ENCODE measurements around the gene PYGB. TPM values are rescaled to one million over a fixed set of nuclear protein-coding genes. Genes with fewer than 3 reads are reported as not detected.
"Not testable (repeated sequence)": the region's sequence is repeated elsewhere in the genome, so short reads cannot be mapped to it uniquely, and the experiment has no call there.

The PYGB gene
- total RNA-seq, 2 donors from 2014 or later, result 43.7 to 48.3 TPM

DNA sequence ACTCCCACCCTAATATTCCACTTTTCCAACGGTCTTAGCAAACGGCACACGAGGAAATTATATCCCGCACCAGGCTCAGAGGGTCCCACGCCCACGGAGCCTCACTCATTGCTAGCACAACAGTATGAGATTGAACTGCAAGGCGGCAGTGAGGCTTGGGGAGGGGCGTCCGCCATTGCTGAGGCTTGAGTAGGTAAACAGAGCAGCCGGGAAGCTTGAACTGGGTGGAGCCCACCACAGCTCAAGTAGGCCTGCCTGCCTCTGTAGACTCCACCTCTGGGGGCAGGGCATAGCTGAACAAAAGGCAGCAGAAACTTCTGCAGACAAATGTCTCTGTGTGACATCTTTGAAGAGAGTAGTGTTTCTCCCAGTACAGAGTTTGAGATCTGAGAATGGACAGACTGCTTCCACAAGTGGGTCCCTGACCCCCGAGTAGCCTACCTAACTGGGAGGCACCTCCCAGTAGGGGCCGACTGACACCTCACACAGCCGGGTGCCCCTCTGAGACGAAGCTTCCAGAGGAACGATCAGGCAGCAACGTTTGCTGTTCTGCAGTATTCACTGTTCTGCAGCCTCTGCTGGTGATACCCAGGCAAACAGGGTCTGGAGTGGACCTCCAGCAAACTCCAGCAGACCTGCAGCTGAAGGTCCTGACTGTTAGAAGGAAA is 13.0 kb downstream of the PYGB start:
- Mint-ChIP-seq H3K4me3 (peak overlapping the region; percentile 10 to 15), H3K4me1 (ENCODE audit: low read depth) (peaks cover 23% of the 10 kb centered on the region), H3K36me3 (ENCODE audit: insufficient read depth in 2 of 2) (peaks cover 5 to 23% of the 10 kb centered on the region in 2 donors)
- not testable (repeated sequence) for H3K9me3 Mint-ChIP-seq; ATAC-seq (replicated peaks in 1 of 2); H3K27ac Mint-ChIP-seq; H3K27me3 Mint-ChIP-seq (ENCODE audit: low read depth); DNase-seq

GRCh38 chr20:25269057-25269832 is 21.4 kb downstream of the PYGB start:
- no peak for ATAC-seq (replicated peaks in 1 of 2)
- H3K27me3 Mint-ChIP-seq (ENCODE audit: low read depth), result no peaks in the 10 kb centered on the region
- peaks cover 9% of the 10 kb centered on the region for H3K4me1 Mint-ChIP-seq (ENCODE audit: low read depth)
- no peak overlapping the region for H3K27ac Mint-ChIP-seq
- H3K9me3 Mint-ChIP-seq, result no peaks in the 10 kb centered on the region
- H3K4me3 Mint-ChIP-seq, result no peak overlapping the region
- peaks cover under 1 to 4% of the 10 kb centered on the region in 2 donors for H3K36me3 Mint-ChIP-seq (ENCODE audit: insufficient read depth in 2 of 2)
- DNase-seq, result no peak

- H3K36me3 Mint-ChIP-seq (ENCODE audit: insufficient read depth in 2 of 2), result peaks cover 0 to 4% of the 10 kb centered on the region in 2 donors
- no peak overlapping the region for H3K27ac Mint-ChIP-seq
- no peaks in the 10 kb centered on the region for H3K27me3 Mint-ChIP-seq (ENCODE audit: low read depth)
- H3K9me3 Mint-ChIP-seq, result no peaks in the 10 kb centered on the region
- no peak overlapping the region for H3K4me3 Mint-ChIP-seq
- ATAC-seq (replicated peaks in 1 of 2) (no peak), DNase-seq (no peak)
- H3K4me1 Mint-ChIP-seq (ENCODE audit: low read depth), result peaks cover 9% of the 10 kb centered on the region
Observed at GRCh38 chr20:25269833-25270170, 21.9 kb downstream of the PYGB start.

DNA sequence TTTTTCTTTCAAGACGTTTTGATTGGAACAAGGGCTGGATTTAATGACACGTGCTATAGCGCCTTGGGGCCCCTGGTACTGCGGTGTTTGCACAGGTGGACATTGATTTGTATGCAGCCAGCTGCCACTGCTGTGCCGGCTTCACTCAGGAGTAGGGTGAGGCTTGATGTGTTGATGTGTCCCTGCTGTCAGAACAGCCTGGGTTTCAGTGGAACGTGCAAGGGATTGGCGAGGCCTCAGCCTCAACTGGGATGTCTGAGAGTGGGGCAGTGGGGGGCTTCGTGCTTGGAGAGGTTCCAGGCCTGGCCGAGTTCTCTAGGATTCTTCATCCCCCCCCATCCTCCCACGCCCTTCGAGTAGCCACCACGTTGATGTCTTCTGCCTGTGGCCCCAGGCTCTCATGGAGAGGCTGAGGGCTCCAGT is 23.0 kb downstream of the PYGB start:
- Mint-ChIP-seq H3K4me1 (ENCODE audit: low read depth) (peaks cover 9% of the 10 kb centered on the region), H3K27me3 (ENCODE audit: low read depth) (no peaks in the 10 kb centered on the region), H3K9me3 (no peaks in the 10 kb centered on the region), H3K4me3 (no peak overlapping the region), H3K36me3 (ENCODE audit: insufficient read depth in 2 of 2) (peaks cover 0 to 4% of the 10 kb centered on the region in 2 donors), H3K27ac (no peak overlapping the region)
- DNase-seq (no peak), ATAC-seq (replicated peaks in 1 of 2) (no peak)

DNA sequence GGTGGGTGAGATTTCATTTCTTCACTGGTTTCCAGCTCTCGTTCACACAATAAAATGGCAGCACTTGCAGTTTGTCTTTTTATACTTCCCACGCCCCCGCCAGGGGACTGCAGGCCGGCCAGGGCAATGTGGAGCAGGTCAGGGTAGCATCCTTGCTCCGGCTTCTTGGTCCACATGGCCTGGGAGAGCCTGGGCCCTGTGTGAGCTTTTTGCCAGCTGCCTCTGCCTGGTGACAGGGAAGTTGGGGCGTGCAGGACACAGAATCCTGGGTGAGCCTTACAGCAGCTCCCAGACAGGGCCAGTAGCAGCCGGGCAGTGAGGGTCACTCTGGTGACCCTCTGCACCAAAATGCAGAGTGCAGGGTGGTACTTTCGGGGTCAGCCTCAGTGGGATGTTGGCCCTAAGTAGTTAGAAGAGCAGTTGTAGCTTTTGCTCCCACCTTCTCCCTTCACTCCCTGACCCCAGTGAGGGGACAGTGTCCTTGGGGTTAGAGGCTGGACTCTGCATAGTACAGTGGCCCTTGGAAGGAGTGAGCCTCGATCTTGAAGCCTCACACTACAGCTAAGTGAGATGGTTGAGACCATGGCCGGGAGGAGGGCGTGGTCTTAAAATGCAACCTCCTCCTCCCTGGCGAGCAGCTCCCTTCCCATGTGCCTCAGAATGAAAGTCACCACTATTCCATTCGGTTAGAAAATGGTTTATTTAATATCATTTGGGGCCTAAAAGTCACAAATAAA is 23.8 kb downstream of the PYGB start:
- ATAC-seq (replicated peaks in 1 of 2) (no peak), DNase-seq (no peak)
- Mint-ChIP-seq H3K9me3 (no peaks in the 10 kb centered on the region), H3K4me1 (ENCODE audit: low read depth) (peaks cover 4% of the 10 kb centered on the region), H3K27me3 (ENCODE audit: low read depth) (no peaks in the 10 kb centered on the region), H3K27ac (no peak overlapping the region), H3K4me3 (no peak overlapping the region), H3K36me3 (ENCODE audit: insufficient read depth in 2 of 2) (peaks cover 0 to 4% of the 10 kb centered on the region in 2 donors)

- Mint-ChIP-seq H3K36me3 (ENCODE audit: insufficient read depth in 2 of 2) (peaks cover 0 to 5% of the 10 kb centered on the region in 2 donors), H3K27ac (no peak overlapping the region), H3K4me3 (no peak overlapping the region), H3K9me3 (no peaks in the 10 kb centered on the region), H3K27me3 (ENCODE audit: low read depth) (no peaks in the 10 kb centered on the region), H3K4me1 (ENCODE audit: low read depth) (no peaks in the 10 kb centered on the region)
- ATAC-seq (replicated peaks in 1 of 2) (no peak), DNase-seq (no peak)
Observed at GRCh38 chr20:25272223-25273000, 24.5 kb downstream of the PYGB start.

DNA sequence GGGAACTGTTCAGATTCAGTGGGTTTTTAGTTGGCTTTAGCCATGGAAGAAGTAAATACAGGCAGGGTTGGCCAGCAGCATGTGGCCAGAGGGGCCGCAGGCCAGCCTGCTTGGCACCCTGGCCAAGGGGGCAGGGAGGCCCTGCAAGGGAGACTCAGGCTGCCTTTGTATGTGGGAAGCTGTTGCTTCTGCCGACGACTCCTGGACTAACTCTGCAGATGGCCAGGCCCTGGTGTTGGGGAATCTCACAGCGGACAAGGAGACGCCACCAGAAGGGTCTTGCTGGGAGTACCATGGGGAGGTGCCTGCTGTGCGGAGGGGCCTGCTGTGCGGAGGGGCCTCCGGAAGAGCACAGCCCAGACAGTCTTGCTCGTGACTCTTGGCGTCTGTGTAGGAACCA is 25.2 kb downstream of the PYGB start:
- Mint-ChIP-seq H3K36me3 (ENCODE audit: insufficient read depth in 2 of 2) (peaks cover 0 to 5% of the 10 kb centered on the region in 2 donors), H3K4me1 (ENCODE audit: low read depth) (no peaks in the 10 kb centered on the region)

DNA sequence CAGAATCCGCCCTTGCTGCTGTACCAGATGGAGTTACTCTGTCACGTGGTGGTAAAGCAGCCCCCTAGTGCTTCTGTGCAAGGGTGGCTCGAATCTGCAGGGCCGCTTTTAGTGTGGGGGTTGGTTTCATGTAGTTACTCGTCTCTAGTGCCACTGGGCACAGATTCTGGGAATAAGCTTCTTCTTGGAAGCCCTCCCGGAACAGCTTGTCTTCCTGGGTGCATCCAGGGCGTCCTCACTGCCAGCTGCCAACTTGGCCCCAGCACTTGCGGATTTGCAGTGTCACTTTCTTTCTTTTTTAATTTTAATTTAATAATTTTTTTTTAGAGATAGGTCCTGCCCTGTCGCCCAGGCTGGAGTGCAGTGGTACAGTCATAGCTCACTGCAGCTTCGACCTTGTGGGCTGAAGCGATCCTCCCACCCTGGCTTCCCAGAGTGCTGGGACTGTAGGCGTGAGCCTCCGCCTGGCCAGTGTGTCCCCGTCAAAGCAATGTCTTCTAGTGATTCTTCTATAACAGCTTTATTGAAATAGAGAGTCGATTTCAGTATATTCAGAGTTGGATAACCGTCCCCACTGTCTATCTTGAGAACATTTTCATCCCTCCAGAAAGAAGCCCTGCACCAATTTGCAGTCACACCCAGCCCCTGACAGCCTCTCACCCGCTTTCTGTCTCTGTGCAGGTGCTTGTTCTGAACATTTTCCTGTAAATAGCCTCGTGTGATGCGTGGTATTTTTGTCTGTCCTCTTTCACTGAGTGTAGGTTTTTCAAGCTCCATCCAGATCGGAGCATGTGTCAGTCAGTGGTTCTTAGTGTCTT is 25.9 kb downstream of the PYGB start:
- ATAC-seq (replicated peaks in 1 of 2) (no peak), DNase-seq (no peak)
- no peaks in the 10 kb centered on the region for H3K9me3 Mint-ChIP-seq
- no peak overlapping the region for H3K27ac Mint-ChIP-seq
- peaks cover 0 to 5% of the 10 kb centered on the region in 2 donors for H3K36me3 Mint-ChIP-seq (ENCODE audit: insufficient read depth in 2 of 2)
- H3K27me3 Mint-ChIP-seq (ENCODE audit: low read depth), result no peaks in the 10 kb centered on the region
- H3K4me1 Mint-ChIP-seq (ENCODE audit: low read depth), result no peaks in the 10 kb centered on the region
- H3K4me3 Mint-ChIP-seq, result no peak overlapping the region

More for the DNA sequence above, 25.2 kb downstream of the PYGB start:
- ATAC-seq (replicated peaks in 1 of 2) (no peak), DNase-seq (no peak)
- no peaks in the 10 kb centered on the region for H3K9me3 Mint-ChIP-seq
- H3K27me3 Mint-ChIP-seq (ENCODE audit: low read depth), result no peaks in the 10 kb centered on the region
- H3K27ac Mint-ChIP-seq, result no peak overlapping the region
- H3K4me3 Mint-ChIP-seq, result no peak overlapping the region

DNA sequence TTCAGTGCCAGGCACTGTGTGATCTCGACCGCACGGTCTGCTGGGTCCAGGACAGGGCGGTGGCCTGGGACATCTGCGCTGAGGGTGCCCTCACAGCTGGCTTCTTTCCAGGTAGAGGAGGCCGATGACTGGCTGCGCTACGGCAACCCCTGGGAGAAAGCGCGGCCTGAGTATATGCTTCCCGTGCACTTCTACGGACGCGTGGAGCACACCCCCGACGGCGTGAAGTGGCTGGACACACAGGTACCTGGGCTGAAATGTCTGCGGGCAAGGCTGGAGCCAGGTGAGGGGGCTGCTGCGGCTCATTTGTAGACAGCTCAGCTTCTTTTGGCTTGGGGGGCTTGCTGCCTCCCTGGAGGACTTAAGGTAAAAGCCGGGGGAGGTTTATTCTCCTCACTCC is 26.6 kb downstream of the PYGB start:
- Mint-ChIP-seq H3K27me3 (ENCODE audit: low read depth) (no peaks in the 10 kb centered on the region), H3K9me3 (no peaks in the 10 kb centered on the region), H3K36me3 (ENCODE audit: insufficient read depth in 2 of 2) (peaks cover 0 to 5% of the 10 kb centered on the region in 2 donors), H3K27ac (no peak overlapping the region), H3K4me3 (no peak overlapping the region), H3K4me1 (ENCODE audit: low read depth) (no peaks in the 10 kb centered on the region)
- ATAC-seq (replicated peaks in 1 of 2) (no peak), DNase-seq (no peak)

DNA sequence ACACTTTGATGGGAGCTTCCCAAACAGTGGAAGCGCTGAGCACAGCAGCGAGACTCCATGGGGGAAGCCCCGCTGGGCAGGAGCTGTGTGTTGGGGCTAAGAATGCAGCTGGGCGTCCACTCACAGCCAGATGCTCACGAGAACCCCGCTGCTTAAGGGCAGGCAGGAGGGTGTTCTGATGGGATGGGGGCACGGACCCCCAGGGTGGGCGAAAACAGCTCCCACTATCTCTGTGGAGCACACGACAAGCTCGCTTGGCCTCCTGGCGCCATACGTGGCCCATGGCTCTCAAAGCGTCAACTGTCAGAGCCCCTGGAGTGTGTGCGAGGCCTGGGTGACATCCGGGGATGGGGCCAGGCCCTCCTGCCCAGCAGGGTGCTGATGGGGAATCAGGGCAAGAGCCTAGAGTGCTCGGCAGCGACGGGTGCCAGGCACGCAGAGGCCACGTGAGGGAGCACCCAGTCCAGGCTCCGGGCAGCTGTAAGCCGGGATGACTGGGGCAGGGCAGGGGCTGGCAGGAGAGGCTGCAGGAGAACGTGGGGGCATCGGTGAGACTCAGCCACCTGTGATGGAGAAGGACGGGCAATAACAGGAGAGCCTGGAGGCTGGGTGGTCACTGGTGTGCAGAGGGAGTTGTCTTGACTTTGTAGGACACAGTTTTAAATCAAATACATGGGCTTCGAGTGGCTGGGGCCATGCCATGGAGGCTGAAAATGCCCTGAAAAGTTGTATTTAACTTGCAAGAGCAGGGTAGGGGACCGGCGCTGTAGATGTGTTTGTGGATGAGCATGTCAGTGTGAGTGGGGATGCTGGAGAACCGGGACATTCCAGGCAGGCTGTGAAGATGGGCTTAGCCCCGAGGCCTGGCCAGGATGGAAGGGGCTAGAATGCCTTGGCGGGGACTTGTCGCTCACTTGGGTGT is 27.3 kb downstream of the PYGB start:
- Mint-ChIP-seq H3K9me3 (no peaks in the 10 kb centered on the region), H3K4me3 (no peak overlapping the region), H3K27ac (no peak overlapping the region), H3K4me1 (ENCODE audit: low read depth) (no peaks in the 10 kb centered on the region), H3K27me3 (ENCODE audit: low read depth) (no peaks in the 10 kb centered on the region), H3K36me3 (ENCODE audit: insufficient read depth in 2 of 2) (peaks cover 0 to 2% of the 10 kb centered on the region in 2 donors)
- DNase-seq, result no peak
- ATAC-seq (replicated peaks in 1 of 2), result no peak

DNA sequence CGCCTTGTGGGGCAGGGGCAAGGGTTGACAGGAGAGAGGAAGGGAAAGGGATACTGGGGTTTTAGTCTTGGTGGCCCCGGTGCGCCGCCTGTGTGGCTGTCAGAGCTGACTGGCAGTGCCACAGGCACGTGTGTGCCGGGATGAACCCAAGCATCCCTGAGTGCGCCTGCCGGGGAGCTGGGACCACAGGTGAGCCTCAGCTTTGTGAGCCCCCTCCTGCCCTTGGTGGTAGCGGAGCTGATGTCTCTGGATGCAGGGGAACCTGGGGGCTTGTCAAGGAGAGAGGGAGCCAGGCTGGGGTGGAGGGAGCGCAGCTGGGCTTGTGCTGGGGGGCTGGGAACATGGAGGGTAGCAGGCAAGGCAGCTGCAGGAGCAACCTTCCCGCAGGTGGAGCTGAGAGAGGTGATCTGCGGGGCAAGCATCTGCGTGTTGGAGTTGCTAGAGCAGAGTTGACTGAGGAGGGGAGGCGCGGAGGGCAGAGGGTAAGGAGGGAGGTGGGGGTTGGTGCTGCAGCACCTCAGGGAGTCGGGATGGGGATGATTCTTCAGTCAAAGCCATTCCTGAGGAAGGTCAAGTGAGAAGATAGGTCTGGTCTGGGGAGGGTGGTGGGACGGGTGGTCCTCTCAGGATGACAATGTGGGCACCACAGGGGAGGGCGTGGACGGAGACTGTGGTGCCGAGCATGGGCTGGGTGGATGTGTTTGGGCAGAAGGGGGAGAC is 28.1 kb downstream of the PYGB start:
- Mint-ChIP-seq H3K9me3 (no peaks in the 10 kb centered on the region), H3K27ac (no peak overlapping the region), H3K4me1 (ENCODE audit: low read depth) (no peaks in the 10 kb centered on the region), H3K36me3 (ENCODE audit: insufficient read depth in 2 of 2) (peaks cover 1 to 2% of the 10 kb centered on the region in 2 donors), H3K27me3 (ENCODE audit: low read depth) (no peaks in the 10 kb centered on the region), H3K4me3 (no peak overlapping the region)
- no peak for DNase-seq
- no peak for ATAC-seq (replicated peaks in 1 of 2)
